LNCAP (cell line): ENCODE results near the gene SUN3.

ENCODE experiments used
- TF ChIP-seq, protein P1 (sequence below): fragments of 450-650 bp; IDR thresholded peaks from 2 replicates; pipeline ENCODE4 v1.5.1; 2017; ENCODE audit warnings: mild to moderate bottlenecking

Gene SUN3

DNA sequence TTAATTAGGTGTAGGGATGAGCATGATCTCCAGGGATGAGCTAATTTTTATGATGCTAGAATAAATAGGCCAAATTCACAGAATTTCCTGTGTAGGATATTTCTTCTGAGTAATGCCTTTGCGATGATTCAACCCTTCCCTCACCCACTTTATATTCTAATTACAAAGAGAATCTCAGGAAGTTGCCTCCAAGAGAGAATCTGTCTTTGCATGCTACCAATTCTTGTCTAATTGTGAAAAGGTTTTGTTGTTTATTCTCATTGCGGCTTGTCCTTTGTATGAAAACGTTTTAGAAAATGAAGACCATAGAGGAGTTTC lies 12.7 kb upstream of the SUN3 start:
- TF ChIP-seq, protein P1, sequence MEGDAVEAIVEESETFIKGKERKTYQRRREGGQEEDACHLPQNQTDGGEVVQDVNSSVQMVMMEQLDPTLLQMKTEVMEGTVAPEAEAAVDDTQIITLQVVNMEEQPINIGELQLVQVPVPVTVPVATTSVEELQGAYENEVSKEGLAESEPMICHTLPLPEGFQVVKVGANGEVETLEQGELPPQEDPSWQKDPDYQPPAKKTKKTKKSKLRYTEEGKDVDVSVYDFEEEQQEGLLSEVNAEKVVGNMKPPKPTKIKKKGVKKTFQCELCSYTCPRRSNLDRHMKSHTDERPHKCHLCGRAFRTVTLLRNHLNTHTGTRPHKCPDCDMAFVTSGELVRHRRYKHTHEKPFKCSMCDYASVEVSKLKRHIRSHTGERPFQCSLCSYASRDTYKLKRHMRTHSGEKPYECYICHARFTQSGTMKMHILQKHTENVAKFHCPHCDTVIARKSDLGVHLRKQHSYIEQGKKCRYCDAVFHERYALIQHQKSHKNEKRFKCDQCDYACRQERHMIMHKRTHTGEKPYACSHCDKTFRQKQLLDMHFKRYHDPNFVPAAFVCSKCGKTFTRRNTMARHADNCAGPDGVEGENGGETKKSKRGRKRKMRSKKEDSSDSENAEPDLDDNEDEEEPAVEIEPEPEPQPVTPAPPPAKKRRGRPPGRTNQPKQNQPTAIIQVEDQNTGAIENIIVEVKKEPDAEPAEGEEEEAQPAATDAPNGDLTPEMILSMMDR = no peak

DNA sequence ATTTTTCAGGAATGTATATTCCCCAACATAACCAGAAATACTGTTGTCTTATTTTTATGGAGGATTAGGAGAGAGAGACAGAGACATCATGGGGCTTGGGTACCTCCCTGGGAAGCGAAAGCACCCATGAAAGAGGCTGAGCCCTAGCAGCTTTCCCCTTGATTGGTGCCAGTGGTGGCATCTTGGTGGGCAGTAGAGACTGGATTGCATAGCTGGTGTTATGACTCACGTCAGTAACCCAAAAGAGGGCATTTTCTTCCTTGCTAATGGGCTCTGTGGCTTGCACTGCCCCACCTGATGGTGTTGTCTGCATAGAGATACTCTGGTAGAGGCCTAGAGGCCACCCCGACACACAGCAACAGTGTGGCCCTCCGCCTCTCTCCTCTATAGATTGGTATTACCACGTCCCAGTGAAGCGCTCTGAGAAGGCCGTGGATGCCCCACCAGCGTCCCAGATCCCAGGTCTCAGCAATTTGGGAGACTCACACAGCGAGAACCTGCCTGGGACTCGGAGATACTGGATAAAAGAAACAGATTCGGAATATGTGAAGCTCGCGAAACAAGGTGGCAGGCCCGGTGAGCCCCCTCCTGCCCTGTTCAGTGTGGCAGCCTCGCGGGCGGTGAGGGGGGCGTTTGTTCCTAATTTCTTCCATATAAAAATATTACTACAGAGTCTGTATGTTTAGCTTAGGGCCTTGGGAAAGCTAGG lies 12.2 kb upstream of the SUN3 start:
- TF ChIP-seq, protein P1 = no peak

DNA sequence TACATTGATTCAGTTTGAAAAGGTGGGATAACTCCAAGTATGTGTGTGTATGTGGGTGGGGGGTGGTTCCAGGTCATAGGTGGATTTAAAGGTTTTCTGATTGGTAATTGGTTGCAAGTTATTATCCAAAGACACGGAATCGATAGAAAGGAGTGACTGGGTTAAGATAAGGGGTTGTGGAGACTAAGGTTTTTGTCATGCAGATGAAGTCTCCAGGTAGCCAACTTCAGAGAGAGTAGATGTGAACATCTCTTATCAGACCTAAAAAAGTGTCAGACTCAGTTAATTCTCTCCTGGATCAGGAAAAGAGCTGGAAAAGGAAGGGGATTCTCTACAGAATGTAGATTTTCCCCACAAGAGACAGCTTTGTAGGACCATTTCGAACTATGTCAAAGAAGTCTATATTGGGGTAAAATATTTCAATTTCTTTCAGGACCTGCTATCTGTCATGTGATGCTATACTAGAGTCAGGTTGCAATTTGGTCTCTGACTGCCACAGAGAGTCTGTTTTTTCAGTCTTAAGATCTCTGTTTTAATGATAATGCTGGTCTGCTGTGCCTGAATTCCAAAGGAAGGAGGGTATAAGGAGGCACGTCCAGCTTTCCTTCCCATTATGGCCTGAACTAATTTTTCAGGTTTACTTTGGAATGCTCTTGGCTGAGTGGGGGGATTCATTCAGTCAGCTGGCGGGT lies 10.1 kb upstream of the SUN3 start:
- TF ChIP-seq, protein P1 = no peak

DNA sequence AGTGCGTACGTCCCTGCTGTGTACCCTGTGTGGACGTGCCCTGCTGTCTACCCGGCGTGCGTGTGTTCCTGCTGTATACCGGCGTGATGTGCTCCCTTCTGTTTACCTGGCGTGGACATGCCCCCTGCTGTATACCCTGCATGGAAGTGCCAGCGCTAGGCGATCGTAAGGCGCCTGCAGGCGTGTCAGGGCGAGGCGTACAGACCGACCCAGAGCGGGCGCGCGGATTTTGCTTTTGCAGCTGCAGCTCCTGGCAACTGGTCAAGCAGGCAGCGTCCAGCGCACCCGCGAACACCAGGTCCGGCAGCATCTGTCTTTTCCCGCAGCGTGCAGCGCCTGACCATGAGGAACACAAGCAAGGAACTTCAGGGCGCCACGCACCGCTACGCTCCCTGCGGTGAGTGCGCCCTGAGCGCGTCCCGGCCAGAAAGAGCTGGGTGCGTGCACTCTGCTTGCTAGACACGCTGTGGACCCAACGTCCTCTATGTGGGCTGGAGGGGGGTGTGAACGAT lies 7.1 kb upstream of the SUN3 start:
- TF ChIP-seq, protein P1 = no peak

DNA sequence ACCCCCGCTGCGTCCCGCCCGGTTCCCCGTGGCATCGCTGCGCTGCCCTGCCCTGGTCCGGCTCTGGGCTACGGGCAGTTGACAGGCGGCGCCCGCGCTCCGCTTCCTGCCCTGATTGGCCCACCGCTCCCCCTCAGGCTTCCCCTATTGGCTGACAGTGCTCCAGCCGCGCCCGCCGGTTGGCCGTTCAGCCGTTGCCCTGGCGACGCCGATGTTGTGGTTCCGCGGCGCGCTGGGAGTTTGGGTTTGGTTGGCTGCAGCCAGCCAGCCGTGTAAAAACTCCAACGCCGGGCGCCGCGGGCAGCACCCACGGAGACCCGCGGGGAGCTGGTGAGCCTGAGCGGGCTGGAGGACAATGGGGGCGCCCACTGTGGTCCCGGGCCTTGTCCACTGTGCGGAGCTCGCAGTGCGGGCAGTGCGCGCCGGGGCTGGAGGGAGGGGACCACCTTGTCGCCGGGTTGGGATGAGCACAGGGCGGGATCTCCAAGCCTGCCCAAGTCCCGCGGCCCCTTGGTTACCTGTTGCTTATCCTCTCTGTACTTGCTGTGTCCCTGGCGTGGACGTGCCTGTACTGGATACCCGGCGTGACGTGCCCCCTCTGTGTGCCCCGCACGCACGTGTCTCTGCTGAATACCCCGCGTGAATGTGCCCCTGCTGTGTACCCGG lies 6.5 kb upstream of the SUN3 start, which contains the start of gene C7orf57:
Gene C7orf57, plus strand, starts transcription at position 243 of the 666 bp plus-strand sequence. CDS start 766 bp downstream, outside the sequence.
- TF ChIP-seq, protein P1 = no peak

DNA sequence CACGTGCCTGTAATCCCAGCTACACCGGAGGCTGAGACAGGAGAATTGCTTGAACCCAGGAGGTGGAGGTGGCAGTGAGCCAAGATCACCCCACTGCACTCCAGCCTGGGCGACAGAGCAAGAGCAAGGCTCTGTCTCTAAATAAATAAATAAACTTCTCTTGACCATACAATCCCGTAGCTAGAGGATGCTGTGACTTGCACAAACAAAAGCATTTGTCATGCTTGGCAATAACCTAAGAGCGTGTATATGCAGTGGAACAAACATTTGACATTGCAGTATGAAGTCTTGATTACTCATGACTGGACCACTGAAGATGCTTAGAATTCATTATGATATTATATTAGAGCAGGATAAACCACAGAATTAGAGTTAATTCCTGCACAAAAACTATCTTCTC lies 5.0 kb upstream of the SUN3 start:
- TF ChIP-seq, protein P1 = no peak

DNA sequence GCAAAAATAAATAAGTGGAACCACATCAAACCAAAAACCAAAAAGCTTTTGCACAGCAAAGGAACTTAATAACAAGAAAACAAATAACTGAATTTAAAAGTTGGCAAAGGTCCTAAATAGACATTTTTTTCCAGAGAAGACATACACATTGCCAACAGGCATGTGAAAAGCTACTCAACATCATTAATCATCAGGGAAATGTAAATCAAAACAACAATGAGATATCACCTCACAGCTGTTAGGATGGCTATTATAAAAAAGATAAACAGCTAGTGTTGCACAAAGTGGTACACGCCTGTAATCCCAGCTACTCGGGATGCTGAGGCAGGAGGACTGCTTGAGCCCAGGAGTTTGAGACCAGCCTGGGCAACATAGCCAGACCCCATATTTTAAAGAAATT lies 2.2 kb upstream of the SUN3 start:
- TF ChIP-seq, protein P1 = no peak
